NOMO-1 treated with DMSO at 0.1 percent for 48 hours (cell line): Measurements from ENCODE around the gene IRF8.
A peak's percentile ranks its signal among the peaks of the same experiment; 100 is the strongest.
"Not testable (repeated sequence)": the region's sequence is repeated elsewhere in the genome, so short reads cannot be mapped to it uniquely, and the experiment has no call there.

ENCODE experiments used
- DNase-seq: peaks from one replicate; lab custom pipeline; 2025; ENCODE audit not compliant: unreplicated experiment; lab: John Stamatoyannopoulos, UW

IRF8 gene

DNA sequence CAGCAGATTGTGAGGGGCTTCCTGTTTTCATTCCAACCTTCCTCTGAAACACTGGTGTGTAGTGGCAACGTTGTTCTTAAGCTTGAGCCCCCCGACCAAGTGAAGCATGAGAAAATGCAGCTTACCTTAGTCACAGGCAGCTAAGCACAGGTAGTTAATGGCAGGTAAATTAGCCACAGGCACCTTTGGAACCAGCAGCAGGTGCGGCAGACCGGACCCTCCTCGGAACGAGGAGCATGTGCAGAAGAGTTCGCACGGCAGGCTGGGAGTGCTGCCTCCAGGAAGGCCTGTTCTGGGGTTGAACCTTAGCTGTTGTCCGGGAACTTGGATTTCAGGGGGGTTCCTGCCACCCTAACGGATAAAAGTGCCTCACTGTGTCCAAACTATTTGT, 7.2 kb upstream of the IRF8 start:
- no peak for DNase-seq

DNA sequence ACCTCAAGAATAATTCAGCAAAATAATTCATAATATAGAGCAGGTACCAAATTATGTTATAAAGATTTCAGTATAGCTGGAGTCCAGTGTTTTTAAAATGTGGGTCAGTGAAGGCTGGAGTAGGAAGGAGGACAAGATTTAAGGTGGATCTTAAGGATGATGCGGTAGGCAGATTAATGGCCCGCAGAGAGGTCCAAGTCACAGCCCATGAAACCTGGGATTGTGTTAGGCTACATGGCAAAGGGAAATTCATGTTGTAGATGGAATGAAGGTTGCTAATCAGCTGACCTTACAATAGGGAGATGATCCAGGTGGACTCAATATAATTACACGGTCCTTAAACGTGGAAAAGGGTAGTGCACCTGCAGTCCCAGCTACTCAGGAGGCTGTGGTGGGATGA, 6.2 kb upstream of the IRF8 start:
- no peak for DNase-seq

GRCh38 chr16:85894266-85894665, 4.7 kb upstream of the IRF8 start:
- peak; percentile 16 for DNase-seq

DNA sequence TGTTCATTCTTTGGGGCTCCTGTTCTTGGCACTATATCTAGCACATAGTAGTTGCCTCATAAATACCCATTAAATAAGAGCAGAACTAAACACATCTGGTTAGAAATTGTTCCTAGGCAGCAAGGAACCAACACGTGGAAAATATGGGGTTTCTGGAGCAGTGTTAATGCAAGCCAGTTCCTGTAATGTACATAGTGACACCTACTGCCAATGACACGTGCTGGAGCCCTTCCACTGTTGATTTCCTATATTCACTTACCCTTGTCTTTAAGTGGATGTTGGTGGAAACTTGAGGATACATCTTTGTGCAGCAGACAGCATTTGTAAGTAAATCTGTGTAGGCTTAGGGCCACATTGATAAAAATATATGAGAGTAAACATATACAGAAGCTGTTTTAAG, 1.6 kb upstream of the IRF8 start:
- peak; percentile 76 for DNase-seq

GRCh38 chr16:85899444-85899843, 482 bp downstream of the IRF8 start:
- no peak for DNase-seq

DNA sequence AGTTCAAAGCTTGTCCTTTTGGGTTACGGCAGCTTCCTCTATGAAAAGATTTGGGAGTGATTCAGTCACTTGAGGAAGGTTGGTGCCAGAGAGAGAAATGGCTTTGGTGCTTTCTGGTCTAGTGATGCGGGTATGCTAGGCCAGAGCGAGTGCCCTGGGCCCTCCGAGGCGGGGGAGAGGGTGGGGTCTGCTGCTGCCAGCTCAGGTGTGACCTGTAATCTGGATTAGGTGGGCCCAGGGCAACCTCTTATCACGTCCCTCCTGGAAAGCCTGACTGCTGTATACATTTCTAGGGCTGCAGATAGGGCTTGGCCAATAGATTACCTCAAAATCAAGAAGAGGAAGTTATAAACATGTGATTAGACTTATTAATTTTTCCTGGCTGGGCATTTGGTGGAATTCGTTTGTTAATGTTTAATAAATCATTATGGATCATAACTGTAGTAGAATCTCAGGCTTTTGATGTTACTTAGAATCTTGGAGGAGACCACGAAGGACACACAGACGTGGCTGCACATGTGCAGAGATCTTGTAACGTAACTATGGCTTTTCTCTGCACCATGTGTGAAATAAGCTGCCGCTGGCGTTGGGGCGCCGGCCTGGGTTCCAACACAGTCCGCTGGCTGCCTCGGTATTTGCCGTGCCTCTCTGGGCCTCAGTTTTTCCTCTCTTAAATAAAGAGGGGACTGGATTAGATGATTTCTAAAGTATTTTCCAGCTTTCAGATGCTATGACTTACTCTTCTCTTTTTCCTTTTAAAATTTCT, 1.2 kb downstream of the IRF8 start:
- peak; percentile 41 for DNase-seq

DNA sequence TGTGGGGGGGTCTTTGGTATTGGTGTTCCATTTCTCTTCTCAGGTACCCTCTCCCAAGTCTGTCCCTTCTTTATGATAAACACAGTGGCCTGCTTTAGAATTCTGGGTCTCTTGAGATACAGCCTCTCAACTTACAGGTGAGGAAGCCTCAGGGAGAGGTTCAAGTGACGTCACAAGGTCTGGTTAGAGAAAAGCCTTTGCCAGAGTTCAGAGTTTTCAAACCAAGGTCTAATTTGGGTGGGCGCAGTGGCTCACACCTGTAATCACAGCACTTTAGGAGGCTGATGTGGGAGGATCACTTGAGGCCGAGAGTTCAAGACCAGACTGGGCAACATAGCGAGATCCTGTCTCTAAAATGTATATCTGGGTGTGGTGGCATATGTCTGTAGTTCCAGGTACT, 2.1 kb downstream of the IRF8 start:
- DNase-seq: no peak

- no peak for DNase-seq
Observed at GRCh38 chr16:85901773-85902365, 2.9 kb downstream of the IRF8 start.

GRCh38 chr16:85902366-85903155, 3.6 kb downstream of the IRF8 start:
- no peak for DNase-seq

GRCh38 chr16:85903559-85903958, 4.6 kb downstream of the IRF8 start:
- no peak for DNase-seq

GRCh38 chr16:85905110-85906095, 6.4 kb downstream of the IRF8 start:
- no peak for DNase-seq

DNA sequence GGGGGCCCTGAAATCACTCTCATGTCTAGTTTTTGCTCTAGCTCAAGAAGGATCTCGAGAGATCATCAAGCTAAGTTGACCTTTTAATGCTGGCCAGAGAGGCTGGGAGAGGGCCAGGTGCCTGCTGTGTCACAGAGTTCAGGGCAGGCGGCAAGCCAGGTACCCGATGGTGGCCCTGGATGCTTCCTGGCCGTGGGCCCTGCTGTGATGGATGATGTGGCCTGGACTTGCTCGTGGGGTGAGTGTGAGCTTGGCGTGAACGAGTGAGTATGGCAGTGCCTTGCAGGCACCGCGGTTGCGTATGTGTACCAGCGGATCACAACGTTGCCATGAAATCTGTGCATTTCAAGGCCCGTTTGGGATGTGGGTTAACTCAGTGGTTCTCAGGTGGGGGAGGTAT, 7.4 kb downstream of the IRF8 start:
- DNase-seq: no peak

GRCh38 chr16:85907231-85907630, 8.3 kb downstream of the IRF8 start:
- DNase-seq: not testable (repeated sequence)

DNA sequence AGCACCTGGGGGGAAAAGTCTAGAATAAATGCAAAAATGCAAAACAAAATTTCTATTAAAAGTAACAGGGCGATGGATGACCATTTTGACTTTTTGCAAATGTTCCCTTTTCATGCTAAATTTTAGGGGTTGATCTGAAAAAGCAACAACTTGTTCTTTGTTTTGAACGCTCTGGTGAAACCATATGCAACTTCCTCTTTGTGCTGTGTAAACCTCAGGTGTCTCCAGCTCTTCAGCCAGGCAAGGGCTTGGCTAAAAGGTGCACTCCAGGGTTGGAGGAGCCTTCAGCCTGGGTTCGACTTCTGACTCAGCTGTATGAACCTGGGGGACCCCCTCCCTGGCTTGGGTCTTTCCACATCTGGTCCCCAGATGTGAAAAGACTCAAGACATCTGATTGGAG, 9.5 kb downstream of the IRF8 start:
- DNase-seq: peak; percentile 48

DNA sequence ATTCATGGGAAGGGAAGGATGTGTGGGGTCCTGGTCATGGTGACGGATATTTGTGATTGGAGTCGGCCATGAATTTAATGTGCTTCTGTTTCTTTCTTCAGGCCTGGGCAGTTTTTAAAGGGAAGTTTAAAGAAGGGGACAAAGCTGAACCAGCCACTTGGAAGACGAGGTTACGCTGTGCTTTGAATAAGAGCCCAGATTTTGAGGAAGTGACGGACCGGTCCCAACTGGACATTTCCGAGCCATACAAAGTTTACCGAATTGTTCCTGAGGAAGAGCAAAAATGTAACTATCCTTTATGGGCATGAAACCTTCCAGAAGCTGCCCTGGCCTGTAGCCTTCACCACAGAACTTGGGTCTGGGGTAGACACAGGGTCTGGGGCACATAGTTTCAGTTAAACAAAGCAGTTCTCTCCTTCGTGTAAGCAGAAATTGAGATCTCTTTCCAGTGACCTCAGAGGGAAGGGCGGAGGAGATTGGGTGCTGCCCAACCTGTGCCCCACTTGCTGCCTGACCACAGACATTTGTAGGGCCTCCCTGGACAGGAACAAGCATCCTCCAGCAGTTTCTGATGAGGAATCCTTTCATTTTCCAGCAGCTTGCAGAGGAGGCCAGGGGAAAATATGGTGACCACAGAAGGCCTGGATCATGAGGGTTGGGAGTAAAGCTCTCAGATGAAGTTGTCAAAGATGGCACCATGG, 10.1 kb downstream of the IRF8 start:
- no peak for DNase-seq

DNA sequence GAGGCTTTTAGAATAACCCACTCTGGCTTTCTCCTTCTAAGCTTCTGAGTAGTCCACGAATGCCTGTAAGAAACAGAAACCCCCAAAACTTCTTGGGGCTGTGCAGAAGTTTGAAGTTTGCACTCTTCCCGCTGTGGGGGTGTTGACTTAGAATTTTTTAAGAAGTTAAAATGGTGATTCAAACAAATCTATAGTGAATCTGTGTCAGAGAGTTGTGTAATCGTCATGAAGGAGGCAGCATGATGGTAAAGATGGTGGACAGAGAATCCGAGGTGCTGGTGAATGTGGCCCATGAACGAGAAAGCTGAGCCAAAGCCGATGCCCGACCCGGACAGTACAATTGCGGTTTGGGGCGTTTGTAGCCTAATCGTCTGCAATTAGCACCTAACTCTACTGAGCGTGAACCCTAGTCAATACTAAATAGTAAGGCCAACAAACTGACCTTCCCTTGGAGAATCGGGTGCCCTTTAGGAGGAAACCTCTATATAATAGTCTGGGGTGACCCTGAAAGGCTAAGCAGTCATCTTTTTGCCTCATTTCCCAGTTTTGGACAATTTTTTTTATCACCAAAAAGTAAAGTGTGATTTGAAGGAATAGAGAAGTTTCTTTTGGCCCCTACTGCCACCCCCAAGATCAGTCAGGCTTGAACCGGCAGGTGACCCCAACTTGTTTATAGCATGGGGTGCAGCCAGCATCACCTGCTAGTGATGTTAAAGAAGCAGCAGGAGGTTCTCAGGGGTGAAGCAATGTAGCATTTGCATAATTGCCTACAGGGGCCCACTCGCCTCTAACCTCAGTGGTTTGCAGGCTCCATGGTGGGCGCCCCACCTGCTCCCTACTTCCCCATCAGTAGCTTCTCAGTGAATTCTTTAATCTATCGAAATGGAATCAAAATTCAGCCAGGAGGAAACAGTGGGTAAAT, 11.2 kb downstream of the IRF8 start:
- no peak for DNase-seq

DNA sequence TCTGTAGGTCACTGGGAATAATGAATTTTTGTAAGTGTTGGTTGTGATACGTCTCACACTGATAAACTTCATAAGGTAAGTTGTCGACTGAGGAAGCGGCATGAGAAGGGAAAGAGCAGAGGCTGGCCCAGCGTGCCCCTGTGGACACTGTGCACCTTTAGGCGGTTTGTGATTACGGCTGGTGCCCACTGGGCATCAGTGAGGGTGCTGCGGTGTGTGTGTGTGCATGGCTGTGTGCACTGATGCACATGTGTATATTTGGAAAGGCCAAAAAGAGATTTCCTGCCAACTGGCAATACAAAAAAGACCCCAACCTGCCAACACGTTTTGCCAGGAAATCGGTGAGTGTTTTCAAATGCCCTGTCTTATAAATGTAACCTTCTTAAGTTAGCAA, 11.9 kb downstream of the IRF8 start:
- no peak for DNase-seq

DNA sequence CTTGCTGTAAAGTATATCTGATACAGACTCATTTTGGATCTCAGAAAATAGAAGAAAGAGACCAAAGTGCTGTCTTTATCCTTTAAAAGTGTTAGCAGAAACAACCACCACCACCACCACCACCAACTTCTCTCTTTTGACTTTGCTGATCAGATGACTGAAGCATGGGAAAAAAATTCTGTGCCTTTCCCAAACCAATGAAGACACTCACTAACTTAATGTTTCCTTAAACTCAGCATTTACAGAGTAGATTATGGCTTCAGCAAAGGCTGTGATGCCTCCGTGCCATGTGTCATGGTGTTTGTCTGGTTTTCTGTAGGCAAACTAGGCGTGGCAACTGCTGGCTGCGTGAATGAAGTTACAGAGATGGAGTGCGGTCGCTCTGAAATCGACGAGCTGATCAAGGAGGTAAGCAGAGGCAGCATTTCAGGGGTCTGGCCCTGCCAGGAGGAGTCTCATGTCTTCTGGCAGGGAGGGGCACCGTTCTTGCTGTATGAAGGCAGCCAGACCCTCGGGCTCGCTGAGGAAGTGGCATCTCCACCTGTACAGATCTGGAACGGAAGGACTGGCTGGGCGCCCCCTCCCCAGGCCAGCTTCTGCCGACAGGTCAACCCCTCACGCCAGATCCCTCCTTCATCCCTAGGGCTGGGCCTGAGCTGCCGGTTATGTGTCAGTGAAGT, 12.4 kb downstream of the IRF8 start:
- no peak for DNase-seq
